Neural progenitor cell (in vitro differentiated cells): ENCODE measurements around the gene ATP11A.

Experiments used
- CTCF ChIP-seq: fragments of 200-600 bp; sonication (generic); IDR thresholded peaks from 2 replicates; pipeline ENCODE4 v1.5.1; 2017; ENCODE audit warnings: antibody characterized with exemption, mild to moderate bottlenecking
- EZH2 ChIP-seq: fragments of 200-600 bp; sonication (generic); IDR thresholded peaks from 2 replicates; pipeline ENCODE4 v1.6.1; 2017; ENCODE audit warnings: antibody characterized with exemption, mild to moderate bottlenecking, moderate library complexity

DNA sequence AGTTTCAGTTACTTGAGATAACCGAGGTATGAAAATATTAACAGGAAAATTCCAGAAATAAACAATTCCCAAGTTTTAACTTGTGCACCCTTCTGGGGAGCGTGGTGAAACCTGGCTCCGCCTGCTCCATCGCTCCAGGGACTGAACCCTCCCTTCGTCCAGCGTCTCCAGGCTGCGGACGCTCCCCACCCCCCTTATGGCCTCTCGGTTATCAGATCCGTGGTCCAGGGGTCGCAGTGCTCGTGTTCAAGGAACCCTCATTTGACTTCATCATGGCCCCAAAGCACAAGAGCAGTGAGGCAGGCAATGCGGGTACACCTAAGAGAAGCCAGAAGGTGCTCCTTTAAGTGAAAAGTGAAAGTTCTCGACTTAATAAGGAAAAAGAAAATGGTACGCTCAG is 71.1 kb downstream of the ATP11A start:
- no peak for TF ChIP-seq CTCF
- TF ChIP-seq EZH2 = no peak
